HEK293T (cell line): ENCODE data around the gene KRT79.

Experiments used
- CTCF ChIA-PET: fragments of 350-600 bp; formaldehyde crosslinking; extraction: SDS; loops from one replicate; lab custom pipeline; 2021; ENCODE audit warnings: antibody characterized with exemption, inconsistent platforms; lab: Yijun Ruan, JAX
- POLR2A ChIA-PET: fragments of 350-600 bp; formaldehyde crosslinking; extraction: SDS; loops from one replicate; lab custom pipeline; 2020; ENCODE audit warnings: antibody characterized with exemption, inconsistent platforms; lab: Yijun Ruan, JAX
- DNase-seq: peaks from one replicate; pipeline ENCODE4 v3.0.0; 2012; ENCODE audit warnings: mixed read lengths; ENCODE audit errors: extremely low spot score
- ARNT ChIP-seq: fragments of 450-650 bp; IDR thresholded peaks from 2 replicates; pipeline ENCODE4 v1.6.1; 2017; ENCODE audit warnings: mild to moderate bottlenecking
- BHLHE40 ChIP-seq: fragments of 450-650 bp; IDR thresholded peaks from 2 replicates; pipeline ENCODE4 v1.6.1; 2016; ENCODE audit warnings: mild to moderate bottlenecking, moderate library complexity, borderline replicate concordance
- CTBP1 ChIP-seq: fragments of 450-650 bp; IDR thresholded peaks from 2 replicates; pipeline ENCODE4 v1.6.1; 2016; ENCODE audit warnings: borderline replicate concordance
- ELF4 ChIP-seq: fragments of 450-650 bp; IDR thresholded peaks from 2 replicates; pipeline ENCODE4 v1.6.1; 2017; ENCODE audit warnings: antibody characterized with exemption
- FOXA1 ChIP-seq: fragments of 450-650 bp; IDR thresholded peaks from 2 replicates; pipeline ENCODE4 v1.6.1; 2016; ENCODE audit warnings: mild to moderate bottlenecking
- FOXK2 ChIP-seq: fragments of 450-650 bp; IDR thresholded peaks from 2 replicates; pipeline ENCODE4 v1.6.1; 2016; ENCODE audit warnings: mild to moderate bottlenecking
- FOXM1 ChIP-seq: fragments of 450-650 bp; IDR thresholded peaks from 2 replicates; pipeline ENCODE4 v1.6.1; 2017; ENCODE audit warnings: mild to moderate bottlenecking, borderline replicate concordance
- HDGF ChIP-seq: fragments of 450-650 bp; IDR thresholded peaks from 2 replicates; pipeline ENCODE4 v1.6.1; 2017; ENCODE audit warnings: antibody characterized with exemption, borderline replicate concordance
- L3MBTL2 ChIP-seq: fragments of 450-650 bp; conservative IDR thresholded peaks from 2 replicates; pipeline ENCODE4 v1.6.1; 2016; ENCODE audit warnings: mild to moderate bottlenecking
- LEF1 ChIP-seq: fragments of 450-650 bp; IDR thresholded peaks from 2 replicates; pipeline ENCODE4 v1.6.1; 2017; ENCODE audit warnings: mild to moderate bottlenecking, borderline replicate concordance
- NFRKB ChIP-seq: fragments of 450-650 bp; IDR thresholded peaks from 2 replicates; pipeline ENCODE4 v1.6.1; 2016; ENCODE audit warnings: mild to moderate bottlenecking, moderate library complexity
- PKNOX1 ChIP-seq: fragments of 450-650 bp; IDR thresholded peaks from 2 replicates; pipeline ENCODE4 v1.6.1; 2016
- SP1 ChIP-seq: fragments of 450-650 bp; IDR thresholded peaks from 2 replicates; pipeline ENCODE4 v1.6.1; 2017
- SUZ12 ChIP-seq: fragments of 450-650 bp; IDR thresholded peaks from 2 replicates; pipeline ENCODE4 v1.6.1; 2016; ENCODE audit warnings: mild to moderate bottlenecking
- TARDBP ChIP-seq: fragments of 450-650 bp; IDR thresholded peaks from 2 replicates; pipeline ENCODE4 v1.6.1; 2016
- ZNF384 ChIP-seq: fragments of 450-650 bp; IDR thresholded peaks from 2 replicates; pipeline ENCODE4 v1.6.1; 2016

Gene KRT79

GRCh38 chr12:52839436-52840105 lies 5.5 kb upstream of the KRT79 start:
- ChIA-PET CTCF (interaction anchor here (0.6 to 1.2 kb wide), 2 partner anchors 40 to 121 kb away, joined by 3 read pairs; no protein-coding TSS in a partner anchor), POLR2A (no interaction called here)
- TF ChIP-seq NFRKB (no peak), HDGF (no peak), LEF1 (no peak), SP1 (no peak), L3MBTL2 (no peak), FOXA1 (no peak), TARDBP (no peak), FOXK2 (no peak), CTBP1 (no peak), PKNOX1 (no peak), FOXM1 (no peak), ELF4 (no peak), ARNT (no peak), SUZ12 (no peak), ZNF384 (no peak), BHLHE40 (no peak)
- no peak for DNase-seq

- ChIA-PET CTCF (interaction anchor here (1.2 kb wide), 1 partner anchor 41 kb away, joined by 3 read pairs; no protein-coding TSS in a partner anchor), POLR2A (no interaction called here)
- DNase-seq, result no peak
These were observed 4.7 kb upstream of the KRT79 start for GRCh38 chr12:52838609-52839435.

GRCh38 chr12:52837781-52838608 lies 3.9 kb upstream of the KRT79 start:
- CTCF ChIA-PET, result no interaction called here
- POLR2A ChIA-PET, result no interaction called here
- no peak for TF ChIP-seq L3MBTL2
- TF ChIP-seq PKNOX1, result no peak
- no peak for TF ChIP-seq ELF4
- TF ChIP-seq SUZ12, result no peak
- no peak for TF ChIP-seq BHLHE40
- TF ChIP-seq SP1, result no peak
- TF ChIP-seq FOXK2, result no peak
- no peak for TF ChIP-seq CTBP1
- no peak for TF ChIP-seq NFRKB
- TF ChIP-seq ZNF384, result no peak
- TF ChIP-seq LEF1, result no peak
- TF ChIP-seq TARDBP, result no peak
- TF ChIP-seq FOXA1, result no peak
- TF ChIP-seq HDGF, result no peak
- TF ChIP-seq FOXM1, result no peak
- TF ChIP-seq ARNT, result no peak
- no peak for DNase-seq

More at GRCh38 chr12:52838609-52839435, 4.7 kb upstream of the KRT79 start:
- TF ChIP-seq ZNF384 (no peak), FOXA1 (no peak), ELF4 (no peak)

GRCh38 chr12:52837413-52837741 lies 3.3 kb upstream of the KRT79 start:
- POLR2A ChIA-PET, result no interaction called here
- no peak for TF ChIP-seq FOXM1
- TF ChIP-seq CTBP1, result no peak
- no peak for TF ChIP-seq L3MBTL2
- no peak for TF ChIP-seq TARDBP
- TF ChIP-seq ELF4, result no peak
- no peak for TF ChIP-seq FOXA1
- TF ChIP-seq ARNT, result no peak
- no peak for TF ChIP-seq SP1
- no peak for TF ChIP-seq ZNF384
- TF ChIP-seq SUZ12, result no peak
- no peak for TF ChIP-seq LEF1
- TF ChIP-seq PKNOX1, result no peak
- no peak for TF ChIP-seq BHLHE40
- TF ChIP-seq FOXK2, result no peak
- TF ChIP-seq NFRKB, result no peak
- CTCF ChIA-PET, result no interaction called here
- DNase-seq, result no peak

GRCh38 chr12:52836491-52837412 lies 2.6 kb upstream of the KRT79 start:
- TF ChIP-seq ELF4 (no peak), HDGF (no peak), FOXK2 (no peak), ARNT (no peak), FOXA1 (no peak), TARDBP (no peak), CTBP1 (no peak), ZNF384 (no peak), NFRKB (no peak), SUZ12 (no peak), L3MBTL2 (no peak), FOXM1 (no peak), BHLHE40 (no peak), SP1 (no peak), LEF1 (no peak), PKNOX1 (no peak)
- CTCF ChIA-PET, result no interaction called here
- POLR2A ChIA-PET, result no interaction called here
- no peak for DNase-seq
